ENCODE data around the gene ZNF516.

Gene ZNF516

DNA sequence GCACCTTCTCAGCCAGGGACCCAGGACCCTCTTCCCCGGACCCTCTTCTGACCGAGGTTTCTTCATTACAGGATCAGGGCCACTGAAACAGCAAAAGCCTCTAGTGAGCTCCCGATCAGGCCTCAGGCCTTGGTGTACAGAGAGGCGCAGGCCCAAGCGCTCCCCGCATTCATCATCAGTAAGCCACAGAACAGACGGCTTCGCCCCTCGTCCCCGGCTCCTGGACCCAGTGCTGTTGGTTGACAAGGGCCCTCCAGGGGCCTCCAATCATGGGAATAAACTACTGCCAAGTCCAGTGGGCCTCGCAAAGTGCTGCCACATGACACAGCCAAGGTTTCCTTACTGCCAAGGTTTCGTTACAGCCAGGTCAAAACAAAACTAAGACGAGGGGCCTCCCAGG is 111.4 kb downstream of the ZNF516 start:
- H3K27me3 ChIP-seq (ENCODE audit: control insufficient read depth in 1 of 2, insufficient read depth in 2 of 2, low read length in 2 of 2), result no peaks in the 10 kb centered on the region
- no peaks in the 10 kb centered on the region for H3K4me1 ChIP-seq (ENCODE audit: control insufficient read depth in 1 of 2, insufficient read depth in 2 of 2, low read length in 2 of 2)
- H3K9me3 ChIP-seq (ENCODE audit: control insufficient read depth in 1 of 2, low read length in 2 of 2), result no peaks in the 10 kb centered on the region
- no peak overlapping the region for H3K27ac ChIP-seq (ENCODE audit: low read depth, low read length)
- H3K36me3 ChIP-seq (ENCODE audit: control insufficient read depth in 1 of 2, insufficient read depth in 2 of 2, low read length in 2 of 2), result peaks cover 5 to 18% of the 10 kb centered on the region in 2 donors
- H3K4me3 ChIP-seq (ENCODE audit: low read depth in 1 of 2, low read length in 2 of 2), result no peak overlapping the region
- H3K9ac ChIP-seq (ENCODE audit: low read depth in 1 of 2, low read length in 2 of 2), result no peak overlapping the region

DNA sequence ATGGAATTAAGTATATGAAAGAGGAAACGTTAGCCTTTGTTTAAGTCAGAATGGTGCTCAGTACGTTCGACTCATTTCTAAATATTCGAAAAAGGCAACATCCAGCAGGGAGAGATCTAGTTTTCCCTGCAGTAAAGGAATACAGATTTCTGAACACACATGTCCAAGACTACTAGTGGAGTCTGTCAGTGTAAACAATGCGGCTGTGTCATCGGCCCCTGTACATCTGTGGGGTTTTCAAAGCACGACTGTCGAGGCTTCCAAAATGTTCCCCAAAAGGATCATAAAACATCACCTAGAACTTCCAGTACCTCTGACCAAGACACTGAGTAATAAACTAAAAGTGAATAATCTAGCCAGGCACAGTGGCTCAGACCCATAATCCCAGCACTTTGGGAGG is 112.8 kb downstream of the ZNF516 start:
- Histone ChIP-seq H3K9ac (ENCODE audit: low read depth in 1 of 2, low read length in 2 of 2) (no peak overlapping the region), H3K36me3 (ENCODE audit: control insufficient read depth in 1 of 2, insufficient read depth in 2 of 2, low read length in 2 of 2) (peaks cover 7 to 24% of the 10 kb centered on the region in 2 donors), H3K4me1 (ENCODE audit: control insufficient read depth in 1 of 2, insufficient read depth in 2 of 2, low read length in 2 of 2) (no peaks in the 10 kb centered on the region), H3K27ac (ENCODE audit: low read depth, low read length) (no peak overlapping the region), H3K9me3 (ENCODE audit: control insufficient read depth in 1 of 2, low read length in 2 of 2) (no peaks in the 10 kb centered on the region), H3K4me3 (ENCODE audit: low read depth in 1 of 2, low read length in 2 of 2) (no peak overlapping the region), H3K27me3 (ENCODE audit: control insufficient read depth in 1 of 2, insufficient read depth in 2 of 2, low read length in 2 of 2) (no peaks in the 10 kb centered on the region)

DNA sequence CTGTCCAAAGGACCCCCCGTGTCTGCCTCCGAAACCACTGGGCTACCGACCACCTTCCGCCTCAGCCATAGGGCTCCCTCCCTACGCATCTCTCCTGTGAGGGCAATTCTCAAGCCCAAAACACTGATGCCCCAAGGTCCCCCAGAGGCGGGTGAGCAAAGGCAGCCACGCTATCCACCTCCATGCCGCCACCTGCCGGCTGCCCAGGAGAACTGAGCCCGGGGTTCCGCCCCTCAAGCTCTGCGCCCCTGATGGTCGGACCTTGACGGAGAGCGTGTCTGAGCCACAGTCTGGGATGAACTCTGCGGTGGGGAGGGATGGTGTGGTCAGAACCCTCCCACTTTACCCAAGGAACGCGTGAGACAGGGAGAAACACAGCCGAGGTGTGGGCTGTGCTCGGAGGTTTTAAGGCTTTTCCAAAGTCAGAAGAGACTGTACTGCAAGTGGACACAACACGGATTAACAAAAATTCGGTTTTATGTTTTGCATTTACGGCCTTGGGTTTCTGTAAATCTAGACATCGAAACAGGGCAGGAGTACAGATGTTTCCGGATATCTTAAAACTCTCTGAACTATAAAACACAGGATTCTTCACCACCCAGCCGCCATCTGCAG is 114.1 kb downstream of the ZNF516 start:
- no peaks in the 10 kb centered on the region for H3K9me3 ChIP-seq (ENCODE audit: control insufficient read depth in 1 of 2, low read length in 2 of 2)

DNA sequence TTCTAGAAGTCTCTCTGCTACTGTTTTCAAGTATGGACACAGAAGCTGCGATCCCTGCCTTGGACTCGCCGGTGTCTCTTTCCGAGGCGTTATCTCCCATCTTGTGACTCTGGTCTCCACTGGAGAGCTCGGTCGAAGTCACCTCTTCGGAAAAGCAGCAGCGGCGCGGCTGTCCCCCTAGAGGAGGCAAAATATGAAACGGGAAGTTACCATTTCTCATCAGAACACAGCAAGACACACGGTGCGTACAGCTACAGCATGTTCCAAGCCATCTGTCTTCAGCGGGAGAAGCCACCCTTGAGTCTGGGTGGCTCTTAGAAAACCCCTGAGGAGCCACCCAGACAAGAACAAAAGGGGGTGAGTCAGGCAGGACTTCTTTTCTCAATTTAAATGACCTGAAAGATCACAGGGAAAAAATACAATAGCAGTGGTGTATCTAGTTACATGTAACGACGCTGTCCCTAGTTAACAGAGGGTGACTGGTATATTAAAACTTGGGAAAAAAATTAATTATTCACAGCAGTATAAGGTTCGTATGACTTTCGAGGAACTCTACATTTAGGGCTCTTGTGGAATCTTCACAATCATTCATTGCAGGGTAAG is 114.8 kb downstream of the ZNF516 start:
- H3K36me3 ChIP-seq (ENCODE audit: control insufficient read depth in 1 of 2, insufficient read depth in 2 of 2, low read length in 2 of 2), result peaks cover 7 to 30% of the 10 kb centered on the region in 2 donors
- H3K9me3 ChIP-seq (ENCODE audit: control insufficient read depth in 1 of 2, low read length in 2 of 2), result no peaks in the 10 kb centered on the region
- H3K4me3 ChIP-seq (ENCODE audit: low read depth in 1 of 2, low read length in 2 of 2), result no peak overlapping the region
- no peak overlapping the region for H3K9ac ChIP-seq (ENCODE audit: low read depth in 1 of 2, low read length in 2 of 2)
- H3K4me1 ChIP-seq (ENCODE audit: control insufficient read depth in 1 of 2, insufficient read depth in 2 of 2, low read length in 2 of 2), result no peaks in the 10 kb centered on the region
- H3K27me3 ChIP-seq (ENCODE audit: control insufficient read depth in 1 of 2, insufficient read depth in 2 of 2, low read length in 2 of 2), result no peaks in the 10 kb centered on the region
- H3K27ac ChIP-seq (ENCODE audit: low read depth, low read length), result no peak overlapping the region

More for the DNA sequence above, 114.1 kb downstream of the ZNF516 start:
- no peak overlapping the region for H3K9ac ChIP-seq (ENCODE audit: low read depth in 1 of 2, low read length in 2 of 2)
- H3K27me3 ChIP-seq (ENCODE audit: control insufficient read depth in 1 of 2, insufficient read depth in 2 of 2, low read length in 2 of 2), result no peaks in the 10 kb centered on the region
- H3K27ac ChIP-seq (ENCODE audit: low read depth, low read length), result no peak overlapping the region
- no peak overlapping the region for H3K4me3 ChIP-seq (ENCODE audit: low read depth in 1 of 2, low read length in 2 of 2)
- H3K36me3 ChIP-seq (ENCODE audit: control insufficient read depth in 1 of 2, insufficient read depth in 2 of 2, low read length in 2 of 2), result peaks cover 7 to 30% of the 10 kb centered on the region in 2 donors
- H3K4me1 ChIP-seq (ENCODE audit: control insufficient read depth in 1 of 2, insufficient read depth in 2 of 2, low read length in 2 of 2), result no peaks in the 10 kb centered on the region

DNA sequence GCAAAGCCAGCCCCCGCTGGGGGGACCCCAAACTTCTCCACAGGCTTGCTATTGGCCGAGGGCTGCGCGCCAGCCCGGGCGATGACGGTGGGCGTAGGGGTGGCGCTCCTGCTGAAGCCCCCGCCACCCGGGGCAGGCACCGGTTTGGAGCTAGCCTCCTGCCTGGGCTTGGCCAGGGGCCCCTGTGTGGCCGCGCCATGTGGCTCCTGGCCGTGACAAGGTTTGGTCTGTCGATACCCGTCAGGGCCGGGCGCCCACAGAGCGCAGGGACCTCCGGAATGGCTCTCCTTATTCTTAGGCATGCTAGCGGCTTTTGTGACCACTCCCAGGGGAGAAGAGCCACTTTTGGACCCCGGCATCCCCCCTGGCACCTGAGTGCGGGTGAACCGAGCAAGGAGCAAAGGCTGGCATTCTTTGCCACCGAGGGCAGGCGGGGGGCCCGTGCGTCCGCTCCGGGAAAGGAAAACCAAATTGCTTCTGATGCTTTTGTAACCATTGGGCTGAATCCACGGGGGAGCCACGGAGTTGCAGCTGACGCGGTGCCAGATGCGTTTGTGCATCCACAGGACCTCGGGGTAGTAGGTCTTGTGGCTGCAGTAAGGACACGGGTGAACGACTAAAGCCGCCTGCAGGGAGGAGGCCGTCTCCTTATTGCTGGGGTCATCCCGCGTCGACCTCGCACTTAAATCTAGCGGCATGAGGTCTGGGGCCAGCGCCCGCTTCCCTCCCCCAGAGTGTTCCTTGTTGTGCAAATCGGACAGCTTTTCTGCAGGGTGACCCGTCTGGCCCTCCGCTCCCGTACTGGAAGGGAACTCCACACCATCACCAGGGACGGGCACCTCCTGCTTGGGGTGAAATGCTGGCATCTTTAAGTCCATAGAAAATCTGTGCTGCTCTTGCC is 115.6 kb downstream of the ZNF516 start:
- Histone ChIP-seq H3K4me1 (ENCODE audit: control insufficient read depth in 1 of 2, insufficient read depth in 2 of 2, low read length in 2 of 2) (no peaks in the 10 kb centered on the region), H3K9me3 (ENCODE audit: control insufficient read depth in 1 of 2, low read length in 2 of 2) (no peaks in the 10 kb centered on the region), H3K36me3 (ENCODE audit: control insufficient read depth in 1 of 2, insufficient read depth in 2 of 2, low read length in 2 of 2) (peaks cover 7 to 28% of the 10 kb centered on the region in 2 donors), H3K4me3 (ENCODE audit: low read depth in 1 of 2, low read length in 2 of 2) (no peak overlapping the region), H3K27me3 (ENCODE audit: control insufficient read depth in 1 of 2, insufficient read depth in 2 of 2, low read length in 2 of 2) (no peaks in the 10 kb centered on the region), H3K9ac (ENCODE audit: low read depth in 1 of 2, low read length in 2 of 2) (no peak overlapping the region), H3K27ac (ENCODE audit: low read depth, low read length) (no peak overlapping the region)

DNA sequence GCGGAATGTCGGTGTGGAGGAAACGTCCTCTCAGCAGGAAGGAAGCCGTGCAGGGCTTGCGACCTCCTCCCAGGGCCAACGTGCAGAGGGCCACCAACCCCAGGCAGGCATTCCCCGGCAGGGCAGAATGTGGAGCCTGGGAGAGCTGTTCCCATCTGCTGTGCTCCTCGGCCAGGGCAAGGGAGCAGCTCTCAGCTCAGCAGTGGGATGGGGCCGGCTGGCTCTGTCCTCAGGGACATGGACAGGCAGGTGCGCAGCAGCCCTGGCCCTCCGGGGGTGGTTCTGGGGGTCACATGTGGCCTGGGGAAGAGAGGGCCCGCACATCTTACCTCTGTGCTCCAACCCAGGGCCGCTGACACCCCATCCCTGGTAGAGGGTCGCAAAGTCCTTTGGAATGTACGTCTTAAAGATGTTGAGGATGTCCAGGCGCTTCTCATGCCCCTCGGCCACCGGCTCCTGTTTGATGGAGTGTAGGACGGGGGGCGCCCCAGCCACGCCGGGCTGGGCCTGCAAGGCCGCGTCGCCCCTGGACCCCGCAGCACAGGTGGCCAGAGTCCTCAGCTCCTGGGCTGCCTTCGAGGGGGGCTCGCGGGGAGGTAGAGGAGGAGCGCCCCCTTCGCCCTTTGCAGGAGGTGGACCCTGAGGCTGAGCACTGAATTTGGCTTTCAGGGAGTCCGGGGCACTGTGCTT is 116.4 kb downstream of the ZNF516 start:
- H3K9ac ChIP-seq (ENCODE audit: low read depth in 1 of 2, low read length in 2 of 2), result no peak overlapping the region
- no peaks in the 10 kb centered on the region for H3K4me1 ChIP-seq (ENCODE audit: control insufficient read depth in 1 of 2, insufficient read depth in 2 of 2, low read length in 2 of 2)
- H3K36me3 ChIP-seq (ENCODE audit: control insufficient read depth in 1 of 2, insufficient read depth in 2 of 2, low read length in 2 of 2), result peaks cover 7 to 28% of the 10 kb centered on the region in 2 donors
- H3K27ac ChIP-seq (ENCODE audit: low read depth, low read length), result no peak overlapping the region
- H3K9me3 ChIP-seq (ENCODE audit: control insufficient read depth in 1 of 2, low read length in 2 of 2), result no peaks in the 10 kb centered on the region
- H3K4me3 ChIP-seq (ENCODE audit: low read depth in 1 of 2, low read length in 2 of 2), result no peak overlapping the region
- H3K27me3 ChIP-seq (ENCODE audit: control insufficient read depth in 1 of 2, insufficient read depth in 2 of 2, low read length in 2 of 2), result no peaks in the 10 kb centered on the region

- H3K9ac ChIP-seq (ENCODE audit: low read depth in 1 of 2, low read length in 2 of 2), result no peak overlapping the region
Measured at GRCh38 chr18:76377359-76377756, 117.7 kb downstream of the ZNF516 start.

GRCh38 chr18:76376668-76377358 is 118.2 kb downstream of the ZNF516 start:
- H3K4me1 ChIP-seq (ENCODE audit: control insufficient read depth in 1 of 2, insufficient read depth in 2 of 2, low read length in 2 of 2), result no peaks in the 10 kb centered on the region
- H3K9me3 ChIP-seq (ENCODE audit: control insufficient read depth in 1 of 2, low read length in 2 of 2), result no peaks in the 10 kb centered on the region
- peaks cover 7 to 29% of the 10 kb centered on the region in 2 donors for H3K36me3 ChIP-seq (ENCODE audit: control insufficient read depth in 1 of 2, insufficient read depth in 2 of 2, low read length in 2 of 2)
- no peak overlapping the region for H3K27ac ChIP-seq (ENCODE audit: low read depth, low read length)
- no peak overlapping the region for H3K9ac ChIP-seq (ENCODE audit: low read depth in 1 of 2, low read length in 2 of 2)
- H3K4me3 ChIP-seq (ENCODE audit: low read depth in 1 of 2, low read length in 2 of 2), result no peak overlapping the region
- no peaks in the 10 kb centered on the region for H3K27me3 ChIP-seq (ENCODE audit: control insufficient read depth in 1 of 2, insufficient read depth in 2 of 2, low read length in 2 of 2)

More at GRCh38 chr18:76377359-76377756, 117.7 kb downstream of the ZNF516 start:
- Histone ChIP-seq H3K27me3 (ENCODE audit: control insufficient read depth in 1 of 2, insufficient read depth in 2 of 2, low read length in 2 of 2) (no peaks in the 10 kb centered on the region), H3K9me3 (ENCODE audit: control insufficient read depth in 1 of 2, low read length in 2 of 2) (no peaks in the 10 kb centered on the region), H3K36me3 (ENCODE audit: control insufficient read depth in 1 of 2, insufficient read depth in 2 of 2, low read length in 2 of 2) (peaks cover 7 to 28% of the 10 kb centered on the region in 2 donors), H3K27ac (ENCODE audit: low read depth, low read length) (no peak overlapping the region), H3K4me1 (ENCODE audit: control insufficient read depth in 1 of 2, insufficient read depth in 2 of 2, low read length in 2 of 2) (no peaks in the 10 kb centered on the region), H3K4me3 (ENCODE audit: low read depth in 1 of 2, low read length in 2 of 2) (no peak overlapping the region)

DNA sequence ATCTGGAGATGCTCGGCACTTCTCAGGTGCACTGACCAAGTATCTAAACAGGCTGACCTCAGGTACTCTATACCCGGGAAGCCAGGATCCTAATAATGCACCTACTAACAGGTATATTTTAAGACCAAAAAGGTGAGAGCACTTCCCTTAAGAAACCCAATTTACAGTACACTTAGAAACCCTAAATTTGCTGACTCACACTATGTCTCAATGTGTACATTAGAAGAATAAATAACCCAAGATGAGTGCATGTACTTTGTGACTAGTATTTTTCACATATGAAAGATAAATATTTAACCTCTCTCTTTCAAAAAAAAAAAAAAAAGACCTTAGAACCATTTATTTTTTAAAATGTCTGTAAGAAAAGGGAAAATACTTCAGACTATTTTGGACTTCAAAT is 118.8 kb downstream of the ZNF516 start:
- H3K27ac ChIP-seq (ENCODE audit: low read depth, low read length), result no peak overlapping the region
- no peak overlapping the region for H3K4me3 ChIP-seq (ENCODE audit: low read depth in 1 of 2, low read length in 2 of 2)
- no peak overlapping the region for H3K9ac ChIP-seq (ENCODE audit: low read depth in 1 of 2, low read length in 2 of 2)
- peaks cover 7 to 35% of the 10 kb centered on the region in 2 donors for H3K36me3 ChIP-seq (ENCODE audit: control insufficient read depth in 1 of 2, insufficient read depth in 2 of 2, low read length in 2 of 2)
- H3K9me3 ChIP-seq (ENCODE audit: control insufficient read depth in 1 of 2, low read length in 2 of 2), result no peaks in the 10 kb centered on the region
- no peaks in the 10 kb centered on the region for H3K4me1 ChIP-seq (ENCODE audit: control insufficient read depth in 1 of 2, insufficient read depth in 2 of 2, low read length in 2 of 2)
- H3K27me3 ChIP-seq (ENCODE audit: control insufficient read depth in 1 of 2, insufficient read depth in 2 of 2, low read length in 2 of 2), result no peaks in the 10 kb centered on the region
